ENCODE data around the gene SLC6A3. TPM values are rescaled to one million over a fixed set of nuclear protein-coding genes. Genes with fewer than 3 reads are reported as not detected.

The SLC6A3 gene
- total RNA-seq, 1 donor from 2014 or later, result not detected

DNA sequence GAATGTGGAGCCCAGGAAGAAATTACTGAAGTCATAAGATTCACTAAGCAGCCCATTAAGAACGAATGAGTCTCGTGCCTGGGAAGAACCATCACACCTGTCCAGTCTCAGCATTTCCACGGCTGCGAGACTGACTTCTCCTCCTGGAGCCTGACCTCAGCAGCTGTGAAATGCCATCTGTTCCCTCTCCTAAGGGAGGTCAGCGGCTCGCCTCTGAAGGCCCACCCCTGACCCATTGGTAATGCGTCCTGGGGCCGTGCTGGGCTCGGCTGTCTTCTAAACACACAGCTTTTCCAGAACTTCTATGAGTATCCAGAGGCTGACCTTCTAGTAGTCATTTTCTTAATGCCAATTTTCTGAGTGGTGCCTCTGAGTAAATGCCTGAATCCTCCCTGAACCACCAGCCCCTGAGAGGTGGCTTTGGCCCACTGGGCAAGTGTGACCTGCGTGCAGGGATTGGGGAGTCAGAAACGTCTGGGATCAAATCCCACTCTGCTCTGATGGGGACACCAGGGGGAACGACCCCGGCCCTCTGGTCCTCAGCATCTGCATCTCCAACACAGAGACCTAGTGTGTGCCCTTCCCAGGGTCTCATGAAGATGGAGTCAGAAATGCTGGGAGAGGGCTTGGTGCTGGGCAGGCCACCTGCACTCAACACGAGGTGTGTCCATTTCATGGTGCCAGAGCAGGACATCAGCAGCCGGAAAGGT is 5.7 kb downstream of the SLC6A3 start:
- H3K27ac Mint-ChIP-seq, result no peak overlapping the region
- H3K4me1 Mint-ChIP-seq (ENCODE audit: low read depth), result no peaks in the 10 kb centered on the region
- H3K9me3 Mint-ChIP-seq, result no peaks in the 10 kb centered on the region
- no peak for DNase-seq (ENCODE audit: low spot score)
- H3K36me3 Mint-ChIP-seq (ENCODE audit: low read depth), result no peaks in the 10 kb centered on the region
- H3K4me3 Mint-ChIP-seq (ENCODE audit: low read depth), result no peak overlapping the region
- intact Hi-C loops (cut with micrococcal nuclease), result no loop called here
- peaks cover 21% of the 10 kb centered on the region for H3K27me3 Mint-ChIP-seq (ENCODE audit: low read depth)

DNA sequence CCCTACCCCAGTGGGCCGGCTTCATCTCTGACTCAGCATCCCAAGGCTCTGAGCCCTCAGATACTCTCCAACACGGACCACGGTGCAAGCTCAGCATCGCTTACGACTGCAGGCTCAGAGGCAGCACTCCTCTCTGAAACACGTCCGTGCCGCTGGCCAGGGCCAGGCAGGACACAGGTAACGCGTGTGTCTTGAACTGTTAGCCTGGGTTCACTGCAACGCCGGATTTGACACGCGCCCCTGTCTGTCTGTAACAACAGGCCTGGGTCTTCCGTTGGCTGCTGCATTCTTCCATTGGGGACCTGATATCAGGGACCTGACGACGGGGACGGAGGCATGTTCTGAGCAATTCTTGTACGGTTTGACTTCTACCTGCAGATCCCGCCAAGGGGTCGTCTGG is 6.4 kb downstream of the SLC6A3 start:
- intact Hi-C loops (cut with micrococcal nuclease), result no loop called here
- Mint-ChIP-seq H3K4me3 (ENCODE audit: low read depth) (no peak overlapping the region), H3K9me3 (peaks cover under 1% of the 10 kb centered on the region), H3K36me3 (ENCODE audit: low read depth) (no peaks in the 10 kb centered on the region), H3K27ac (no peak overlapping the region), H3K27me3 (ENCODE audit: low read depth) (peaks cover 16% of the 10 kb centered on the region), H3K4me1 (ENCODE audit: low read depth) (no peaks in the 10 kb centered on the region)
- DNase-seq (ENCODE audit: low spot score), result no peak

DNA sequence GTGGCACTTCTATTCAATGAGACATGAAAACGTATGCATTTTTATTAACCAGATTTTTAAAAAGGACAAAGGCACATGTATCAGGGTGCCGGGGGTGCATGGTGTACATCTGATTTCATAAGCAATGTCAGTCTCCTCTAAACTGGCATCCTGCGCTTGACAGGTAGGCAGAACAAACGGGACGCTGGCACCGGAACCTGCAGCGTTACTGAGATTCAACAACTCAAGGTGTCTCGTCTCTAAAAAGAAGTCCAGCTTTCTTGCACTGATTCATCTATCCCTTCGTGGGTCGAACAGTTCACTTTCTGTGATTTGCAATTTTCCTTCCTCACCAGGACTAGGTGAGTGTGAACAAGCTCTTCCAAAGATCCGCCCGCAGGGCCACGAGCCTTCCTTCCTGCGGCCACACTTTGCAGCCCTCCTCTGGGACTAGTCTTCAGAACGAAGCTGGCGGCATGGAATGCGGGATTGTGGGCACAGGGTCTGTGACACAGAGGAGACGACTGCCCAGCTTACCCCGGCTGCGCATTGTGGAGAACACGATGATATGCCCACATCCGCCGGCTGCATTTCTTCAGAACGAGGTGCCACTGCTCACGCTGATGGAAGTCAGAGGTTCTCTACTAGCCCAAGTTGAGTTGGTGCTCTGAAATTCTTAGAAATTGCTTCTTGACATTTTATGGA is 7.2 kb downstream of the SLC6A3 start:
- Mint-ChIP-seq H3K27ac (no peak overlapping the region), H3K27me3 (ENCODE audit: low read depth) (peaks cover 7% of the 10 kb centered on the region), H3K4me1 (ENCODE audit: low read depth) (no peaks in the 10 kb centered on the region), H3K9me3 (peaks cover 7% of the 10 kb centered on the region), H3K4me3 (ENCODE audit: low read depth) (no peak overlapping the region), H3K36me3 (ENCODE audit: low read depth) (no peaks in the 10 kb centered on the region)
- intact Hi-C loops (cut with micrococcal nuclease), result no loop called here
- no peak for DNase-seq (ENCODE audit: low spot score)

DNA sequence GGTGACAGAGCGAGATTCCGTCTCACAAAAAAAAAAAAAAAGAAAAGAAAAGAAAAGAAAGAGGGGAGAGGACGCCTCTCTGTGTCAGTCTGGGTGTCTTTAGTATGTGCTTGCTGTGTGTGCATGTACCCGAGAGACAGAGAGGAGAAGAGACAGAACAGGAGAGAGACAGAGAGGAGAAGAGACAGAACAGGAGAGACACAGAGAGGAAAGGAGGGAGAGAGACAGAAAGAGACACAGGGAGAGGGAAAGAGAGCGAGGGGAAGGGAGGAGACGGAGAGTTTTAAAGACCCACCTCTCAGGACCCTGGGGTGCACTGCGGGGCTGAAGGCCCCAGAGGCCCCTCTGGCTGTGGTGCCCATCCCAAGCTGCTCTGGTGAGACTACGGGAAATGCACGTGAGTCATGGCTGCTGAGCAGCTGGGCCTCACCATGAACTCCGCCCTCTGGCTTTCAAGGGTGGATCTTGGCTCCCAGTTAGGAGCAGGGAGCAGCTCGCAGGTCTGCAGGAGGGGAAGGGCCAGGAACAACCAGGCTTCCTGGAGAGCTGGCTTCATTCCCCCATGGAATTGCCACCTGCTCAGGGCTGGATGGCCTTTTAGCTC is 7.9 kb downstream of the SLC6A3 start:
- DNase-seq (ENCODE audit: low spot score), result no peak
- H3K27ac Mint-ChIP-seq, result no peak overlapping the region
- H3K27me3 Mint-ChIP-seq (ENCODE audit: low read depth), result peaks cover 3% of the 10 kb centered on the region
- no peaks in the 10 kb centered on the region for H3K4me1 Mint-ChIP-seq (ENCODE audit: low read depth)
- no peak overlapping the region for H3K4me3 Mint-ChIP-seq (ENCODE audit: low read depth)
- intact Hi-C loops (cut with micrococcal nuclease), result no loop called here
- peaks cover 13% of the 10 kb centered on the region for H3K9me3 Mint-ChIP-seq
- H3K36me3 Mint-ChIP-seq (ENCODE audit: low read depth), result no peaks in the 10 kb centered on the region

DNA sequence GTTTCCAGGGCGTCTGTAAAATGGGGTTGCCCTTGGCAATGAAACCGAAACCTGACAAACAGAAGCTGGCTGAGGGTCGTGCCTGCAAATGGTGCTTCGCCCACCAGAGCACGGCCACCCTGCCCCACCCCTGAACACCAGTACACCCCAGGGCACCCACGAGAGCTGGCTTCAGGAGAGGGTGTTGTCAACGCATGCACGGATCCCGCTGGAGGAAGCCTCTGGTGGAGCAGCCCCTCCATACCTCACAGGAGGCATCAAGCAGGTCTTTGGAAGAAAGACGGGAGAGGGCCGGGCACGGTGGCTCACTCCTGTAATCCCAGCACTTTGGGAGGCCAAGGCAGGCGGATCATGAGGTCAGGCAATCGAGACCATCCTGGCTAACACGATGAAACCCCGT is 8.6 kb downstream of the SLC6A3 start:
- Mint-ChIP-seq H3K4me1 (ENCODE audit: low read depth) (no peaks in the 10 kb centered on the region), H3K27me3 (ENCODE audit: low read depth) (peaks cover 3% of the 10 kb centered on the region), H3K36me3 (ENCODE audit: low read depth) (no peaks in the 10 kb centered on the region), H3K4me3 (ENCODE audit: low read depth) (no peak overlapping the region), H3K9me3 (peaks cover 13% of the 10 kb centered on the region), H3K27ac (no peak overlapping the region)
- intact Hi-C loops (cut with micrococcal nuclease), result no loop called here
- DNase-seq (ENCODE audit: low spot score), result no peak

DNA sequence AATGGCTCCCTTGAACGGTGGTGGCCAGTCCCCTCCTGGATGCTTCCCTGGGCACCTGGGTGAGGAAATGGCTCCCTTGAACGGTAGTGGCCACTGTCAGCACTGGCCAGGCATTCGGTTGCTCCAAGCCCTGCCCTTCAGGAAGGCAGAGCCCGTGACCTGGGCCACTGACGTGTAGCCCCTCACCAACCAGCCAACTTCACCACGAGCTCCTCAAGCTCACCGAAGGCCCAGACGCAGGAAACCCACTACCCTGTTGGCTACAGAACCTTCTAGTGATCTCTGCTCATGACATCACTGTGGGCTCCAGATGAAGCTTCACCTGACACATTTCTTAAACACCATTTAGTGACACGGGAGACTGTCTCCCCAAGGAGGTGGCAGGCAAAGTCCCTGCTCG is 9.2 kb downstream of the SLC6A3 start:
- peaks cover 3% of the 10 kb centered on the region for H3K27me3 Mint-ChIP-seq (ENCODE audit: low read depth)
- no peaks in the 10 kb centered on the region for H3K4me1 Mint-ChIP-seq (ENCODE audit: low read depth)
- intact Hi-C loops (cut with micrococcal nuclease), result no loop called here
- H3K36me3 Mint-ChIP-seq (ENCODE audit: low read depth), result no peaks in the 10 kb centered on the region
- H3K4me3 Mint-ChIP-seq (ENCODE audit: low read depth), result no peak overlapping the region
- no peak overlapping the region for H3K27ac Mint-ChIP-seq
- DNase-seq (ENCODE audit: low spot score), result no peak
- peaks cover 13% of the 10 kb centered on the region for H3K9me3 Mint-ChIP-seq

DNA sequence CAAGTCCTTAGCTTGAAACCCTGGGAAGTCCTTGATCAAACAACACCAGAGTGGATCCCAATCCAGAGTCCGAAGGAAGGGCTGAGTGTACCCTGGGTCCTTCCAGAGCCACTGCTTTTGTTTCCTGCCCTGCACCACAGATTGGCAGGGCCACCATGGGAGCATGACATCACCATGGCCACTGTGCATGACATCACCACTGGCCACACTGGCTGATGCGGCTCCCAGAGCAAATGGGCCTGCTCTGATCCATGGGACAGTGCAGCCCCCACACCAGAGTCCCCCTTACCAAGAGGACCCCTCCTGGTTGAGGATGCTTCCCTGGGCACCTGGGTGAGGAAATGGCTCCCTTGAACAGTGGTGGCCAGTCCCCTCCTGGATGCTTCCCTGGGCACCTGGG is 9.9 kb downstream of the SLC6A3 start:
- H3K4me1 Mint-ChIP-seq (ENCODE audit: low read depth), result no peaks in the 10 kb centered on the region

DNA sequence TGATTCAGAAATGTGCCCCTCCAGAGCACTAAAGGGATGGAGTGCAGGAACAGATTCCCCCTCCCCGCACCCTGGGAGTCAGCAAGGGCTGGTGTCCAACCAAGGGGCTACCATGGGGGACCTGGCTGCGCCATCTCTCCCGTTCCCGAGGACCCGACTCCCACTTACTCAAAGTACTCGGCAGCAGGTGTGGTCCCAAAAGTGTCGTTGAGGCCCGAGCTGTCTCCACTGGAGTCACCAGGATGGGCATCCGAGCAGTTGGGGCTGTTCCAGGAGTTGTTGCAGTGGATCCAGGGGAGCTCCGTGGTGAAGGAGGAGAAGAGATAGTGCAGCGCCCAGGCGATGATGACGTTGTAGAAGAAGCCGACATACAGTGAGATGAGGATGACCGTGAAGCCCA is 12.9 kb downstream of the SLC6A3 start:
- intact Hi-C loops (cut with micrococcal nuclease), result no loop called here
- Mint-ChIP-seq H3K36me3 (ENCODE audit: low read depth) (peaks cover 4% of the 10 kb centered on the region), H3K27me3 (ENCODE audit: low read depth) (no peaks in the 10 kb centered on the region), H3K4me3 (ENCODE audit: low read depth) (no peak overlapping the region), H3K4me1 (ENCODE audit: low read depth) (no peaks in the 10 kb centered on the region), H3K9me3 (peaks cover 44% of the 10 kb centered on the region), H3K27ac (no peak overlapping the region)
- DNase-seq (ENCODE audit: low spot score), result no peak

More for the DNA sequence above, 9.9 kb downstream of the SLC6A3 start:
- DNase-seq (ENCODE audit: low spot score), result no peak
- Mint-ChIP-seq H3K9me3 (peaks cover 19% of the 10 kb centered on the region), H3K27ac (no peak overlapping the region), H3K27me3 (ENCODE audit: low read depth) (peaks cover 3% of the 10 kb centered on the region), H3K4me3 (ENCODE audit: low read depth) (no peak overlapping the region), H3K36me3 (ENCODE audit: low read depth) (no peaks in the 10 kb centered on the region)
- intact Hi-C loops (cut with micrococcal nuclease), result no loop called here

DNA sequence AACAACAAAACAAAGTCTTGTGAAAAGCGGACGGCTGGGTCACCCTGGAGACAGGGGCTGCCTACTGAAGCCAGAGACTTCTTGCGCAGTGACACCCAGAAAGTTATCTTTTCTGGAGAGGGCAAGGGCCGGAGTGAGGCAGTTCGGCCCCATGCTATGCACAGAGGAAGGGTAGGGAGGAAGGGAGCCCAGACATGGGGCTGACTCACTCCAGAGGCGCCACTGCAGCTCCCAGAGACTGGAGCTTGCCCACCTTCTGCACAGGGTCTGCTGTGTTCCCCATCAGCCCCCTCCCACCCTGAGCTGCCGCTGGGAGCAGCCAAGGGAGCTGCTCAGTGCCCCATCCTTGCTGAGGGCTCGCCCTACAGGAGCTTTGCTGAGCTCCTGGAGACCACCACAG is 13.3 kb downstream of the SLC6A3 start:
- Mint-ChIP-seq H3K4me1 (ENCODE audit: low read depth) (no peaks in the 10 kb centered on the region), H3K9me3 (peaks cover 48% of the 10 kb centered on the region), H3K4me3 (ENCODE audit: low read depth) (no peak overlapping the region), H3K36me3 (ENCODE audit: low read depth) (peaks cover 4% of the 10 kb centered on the region), H3K27me3 (ENCODE audit: low read depth) (no peaks in the 10 kb centered on the region), H3K27ac (no peak overlapping the region)
- no peak for DNase-seq (ENCODE audit: low spot score)
- intact Hi-C loops (cut with micrococcal nuclease), result no loop called here

DNA sequence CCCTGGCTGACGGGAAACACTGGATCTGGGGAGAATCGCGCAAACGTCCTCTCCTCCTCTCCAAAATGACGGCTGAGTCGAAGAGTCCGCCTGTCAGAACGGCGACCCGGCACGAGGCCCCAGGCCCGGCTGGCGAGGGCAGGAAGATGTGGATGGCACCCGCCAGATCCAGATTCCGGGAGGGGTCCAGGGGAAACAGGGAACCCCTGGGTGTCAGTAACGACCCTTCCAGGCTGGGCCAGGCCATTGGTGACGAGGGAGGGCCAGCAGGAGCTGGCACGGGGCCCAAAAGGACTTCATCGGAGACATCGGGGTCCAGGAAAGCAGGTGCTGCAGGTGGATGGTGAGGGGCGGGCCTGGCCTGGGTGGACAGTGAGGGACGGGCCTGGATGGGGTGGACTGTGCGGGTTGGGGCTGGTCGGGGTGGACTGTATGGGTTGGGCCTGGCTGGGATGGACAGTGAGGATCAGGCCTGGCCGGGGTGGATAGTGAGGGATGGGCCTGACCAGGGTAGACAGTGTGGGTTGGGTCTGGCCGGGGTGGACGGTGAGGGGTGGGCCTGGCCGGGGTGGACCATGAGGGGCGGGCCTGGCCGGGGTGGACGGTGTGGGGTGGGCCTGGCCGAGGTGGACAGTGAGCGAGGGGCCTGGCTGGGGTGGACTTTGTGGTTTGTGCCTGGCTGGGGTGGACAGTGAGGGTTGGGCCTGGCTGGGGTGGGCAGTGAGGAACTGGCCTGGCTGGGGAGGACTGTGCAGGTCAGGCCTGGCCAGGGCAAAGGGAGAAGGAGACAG is 14.0 kb downstream of the SLC6A3 start:
- Mint-ChIP-seq H3K4me1 (ENCODE audit: low read depth) (no peaks in the 10 kb centered on the region), H3K27me3 (ENCODE audit: low read depth) (no peaks in the 10 kb centered on the region), H3K36me3 (ENCODE audit: low read depth) (peaks cover 4% of the 10 kb centered on the region), H3K4me3 (ENCODE audit: low read depth) (no peak overlapping the region), H3K9me3 (peaks cover 55% of the 10 kb centered on the region), H3K27ac (no peak overlapping the region)
- intact Hi-C loops (cut with micrococcal nuclease), result no loop called here
- no peak for DNase-seq (ENCODE audit: low spot score)

DNA sequence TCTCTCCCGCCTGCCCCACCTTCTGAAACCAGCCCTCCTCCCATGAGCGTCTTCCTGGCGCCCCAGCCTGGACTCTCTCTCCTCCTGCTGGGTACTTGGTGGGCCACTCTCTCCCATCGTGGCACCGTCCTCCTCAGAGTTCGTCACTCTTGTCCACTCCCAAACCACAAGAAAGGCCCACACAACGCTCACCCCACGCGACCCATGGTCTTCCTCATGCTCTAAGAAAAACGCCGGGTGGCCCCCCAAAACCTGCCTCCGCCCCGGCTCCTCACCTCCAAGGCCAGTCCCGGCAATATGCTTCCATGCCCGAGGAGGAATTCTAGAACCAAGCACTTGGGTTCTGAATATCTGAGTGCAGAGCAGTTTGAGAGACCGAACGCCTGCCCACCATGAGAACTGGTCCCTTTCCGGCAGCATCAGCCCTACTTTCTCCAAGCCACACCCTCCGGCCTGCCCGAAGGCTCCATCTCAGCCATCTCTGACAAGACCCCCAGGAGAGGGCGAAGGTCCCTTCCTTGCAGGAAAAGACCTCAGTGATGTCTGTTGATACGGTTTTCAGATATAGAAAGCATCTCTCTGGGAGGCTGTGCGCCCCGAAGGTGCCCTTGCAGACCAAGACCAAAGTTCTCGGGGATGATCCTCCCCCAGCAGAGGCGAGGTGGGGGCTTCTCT is 15.0 kb downstream of the SLC6A3 start:
- no peak overlapping the region for H3K4me3 Mint-ChIP-seq (ENCODE audit: low read depth)
- intact Hi-C loops (cut with micrococcal nuclease), result no loop called here
- H3K27ac Mint-ChIP-seq, result no peak overlapping the region
- peaks cover 62% of the 10 kb centered on the region for H3K9me3 Mint-ChIP-seq
- peaks cover 4% of the 10 kb centered on the region for H3K36me3 Mint-ChIP-seq (ENCODE audit: low read depth)
- no peak for DNase-seq (ENCODE audit: low spot score)
- H3K4me1 Mint-ChIP-seq (ENCODE audit: low read depth), result no peaks in the 10 kb centered on the region
- no peaks in the 10 kb centered on the region for H3K27me3 Mint-ChIP-seq (ENCODE audit: low read depth)

DNA sequence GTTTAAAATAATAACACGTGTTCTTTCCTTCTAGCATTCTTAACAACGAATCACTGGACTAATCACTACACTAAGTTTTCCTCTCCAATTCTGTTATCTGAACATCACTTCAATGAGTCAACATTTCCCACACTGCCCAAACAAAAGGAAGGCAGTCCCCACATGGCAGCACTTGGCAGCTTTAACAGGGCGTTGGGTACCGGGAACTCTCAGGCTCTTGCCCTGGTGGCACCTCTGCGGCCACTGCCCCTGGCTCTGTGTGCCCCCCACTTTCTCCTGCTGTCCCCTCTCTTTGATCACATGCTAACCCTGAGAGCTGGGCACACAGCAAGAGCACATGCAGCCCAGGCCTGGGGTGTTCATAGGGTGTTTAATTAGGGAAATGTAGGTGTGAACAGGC is 15.7 kb downstream of the SLC6A3 start:
- Mint-ChIP-seq H3K36me3 (ENCODE audit: low read depth) (peaks cover 4% of the 10 kb centered on the region), H3K27me3 (ENCODE audit: low read depth) (no peaks in the 10 kb centered on the region), H3K27ac (no peak overlapping the region), H3K4me1 (ENCODE audit: low read depth) (no peaks in the 10 kb centered on the region), H3K4me3 (ENCODE audit: low read depth) (no peak overlapping the region), H3K9me3 (peaks cover 62% of the 10 kb centered on the region)
- DNase-seq (ENCODE audit: low spot score), result no peak
- intact Hi-C loops (cut with micrococcal nuclease), result no loop called here

All from activated T-helper 2 cell treated with anti-CD3 and anti-CD28 coated beads, Interferon-gamma antibody, Interleukin-2, Interleukin-4, amounts not matched to agents 10 μg/mL and 5 μg/mL and 100 μg/mL, durations not matched to agents 14 hours and 24 hours and 36 hours (primary cell).